Parietal lobe (tissue), 1 donor: ENCODE data around the gene DDX24. TPM values are rescaled to one million over a fixed set of nuclear protein-coding genes. Genes with fewer than 3 reads are reported as not detected.

Experiments
- total RNA-seq: library from RNA; depleted of rRNA; stranded (reverse); fragments of >200 nt; gene quantifications from one replicate; pipeline ENCODE4 v1.2.3, GENCODE V29; 2014

Gene DDX24
- total RNA-seq: 121 TPM

GRCh38 chr14:94080621-94081385 lies at the start of gene DDX24, which contains the start of gene IFI27L1:
TSS of gene DDX24 (minus strand) at chr14:94081202. CDS start at chr14:94079742, 1,460 bp downstream.
TSS of gene IFI27L1 (plus strand) at chr14:94081310. CDS start at chr14:94096938, 15,628 bp downstream.

DNA sequence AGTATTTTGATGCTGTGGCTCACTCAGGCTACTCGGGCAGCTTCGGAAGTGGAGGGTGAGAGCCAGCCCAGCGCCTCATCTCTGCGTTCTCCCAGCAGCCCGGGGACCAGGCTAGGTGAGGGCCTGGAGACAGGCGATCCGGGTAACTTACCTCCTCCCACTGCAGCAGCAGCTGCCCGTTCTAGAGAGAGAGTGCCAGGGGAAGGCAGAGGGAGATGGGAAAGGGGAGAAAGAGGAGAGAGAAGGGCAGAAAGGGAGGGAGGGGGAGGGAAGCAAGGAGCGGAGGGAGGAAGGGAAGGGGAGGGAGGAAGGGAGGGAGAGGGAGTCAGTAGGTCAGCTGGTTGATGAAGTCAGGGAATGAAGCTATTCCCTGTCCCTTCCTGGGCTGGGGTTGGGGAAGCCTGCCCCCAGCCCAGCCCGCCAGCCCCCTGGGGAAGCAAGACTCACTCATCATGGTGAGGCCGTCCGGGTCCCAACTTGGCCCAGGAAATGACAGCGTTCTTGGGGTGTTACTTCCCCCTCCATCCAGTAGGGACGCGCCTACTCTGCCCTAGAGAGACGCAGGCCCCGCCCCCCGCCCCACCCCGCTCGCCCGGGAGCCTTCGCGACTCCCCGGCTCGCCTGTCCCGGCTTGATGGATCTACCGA lies 48.2 kb upstream of the DDX24 start, which contains the start of gene IFI27L2:
TSS of gene IFI27L2 (minus strand) at position 494 of the 647 bp plus-strand sequence. CDS start at position 454, 40 bp downstream.

GRCh38 chr14:94110552-94111181 lies 29.7 kb upstream of the DDX24 start, which contains the start of gene IFI27:
TSS of gene IFI27 (plus strand) at chr14:94110736.

GRCh38 chr14:94026173-94026888 lies 54.7 kb downstream of the DDX24 start, which contains the start of gene OTUB2:
TSS of gene OTUB2 (plus strand) at chr14:94026340. CDS start at chr14:94026538, 198 bp downstream.

Other genes with a start within 250 kb of the DDX24 start
- 1.6 TPM for gene FAM181A, start 153.9 kb downstream of the DDX24 start, total RNA-seq
- not detected for gene ASB2, start 104.6 kb downstream of the DDX24 start, total RNA-seq
- gene CCDC197, start 83.9 kb downstream of the DDX24 start, total RNA-seq: not detected
- 5.6 TPM for gene OTUB2, start 54.9 kb downstream of the DDX24 start, total RNA-seq
- 5.3 TPM for gene IFI27L1, start 108 bp upstream of the DDX24 start, total RNA-seq
- 8.8 TPM for gene IFI27, start 29.5 kb upstream of the DDX24 start, total RNA-seq
- 11.9 TPM for gene IFI27L2, start 48.4 kb upstream of the DDX24 start, total RNA-seq
- 1.6 TPM for gene PPP4R4, start 93.1 kb upstream of the DDX24 start, total RNA-seq
- not detected for gene SERPINA10, start 212.1 kb upstream of the DDX24 start, total RNA-seq
- not detected for gene SERPINA6, start 242.1 kb upstream of the DDX24 start, total RNA-seq